Keratinocyte (primary cell): ENCODE results near the gene PAQR3.

Experiments
- CTCF ChIP-seq, 3 experiments: IDR thresholded peaks in 1 of 3; conservative IDR thresholded peaks in 1 of 3; optimal IDR thresholded peaks in 1 of 3; 2 replicates in 2 of 3; 3 replicates in 1 of 3; pipeline versions ENCODE3 to v1.5.1; 2011; ENCODE audit warnings: low read length in 3 of 3, mild to moderate bottlenecking in 3 of 3, moderate library complexity in 2 of 3, control low read depth in 1 of 3, inconsistent platforms in 1 of 3; ENCODE audit not compliant: insufficient read depth in 2 of 3; ENCODE audit errors: extremely low read depth in 1 of 3
- EZH2 ChIP-seq: IDR thresholded peaks from one replicate; pipeline ENCODE4 v1.6.1; 2012; ENCODE audit warnings: inconsistent platforms, mild to moderate bottlenecking, low read length, moderate library complexity

- no peak for TF ChIP-seq CTCF (optimal IDR thresholded peaks at IDR 0.05 in 1 of 3, IDR thresholded peaks at IDR 0.05 in 1 of 3, conservative IDR thresholded peaks at IDR 0.05 in 1 of 3; ENCODE audit: extremely low read depth in 1 of 3, insufficient read depth in 2 of 3, low read length in 3 of 3)
- no peak for TF ChIP-seq EZH2
These were observed 39.9 kb downstream of the PAQR3 start for GRCh38 chr4:78899302-78899701.
